ENCODE data around the gene ZBTB16. TPM values are rescaled to one million over a fixed set of nuclear protein-coding genes. Genes with fewer than 3 reads are reported as not detected.

Gene ZBTB16
- total RNA-seq, 2 experiments from 2014 or later, result 7.4 to 7.6 TPM

DNA sequence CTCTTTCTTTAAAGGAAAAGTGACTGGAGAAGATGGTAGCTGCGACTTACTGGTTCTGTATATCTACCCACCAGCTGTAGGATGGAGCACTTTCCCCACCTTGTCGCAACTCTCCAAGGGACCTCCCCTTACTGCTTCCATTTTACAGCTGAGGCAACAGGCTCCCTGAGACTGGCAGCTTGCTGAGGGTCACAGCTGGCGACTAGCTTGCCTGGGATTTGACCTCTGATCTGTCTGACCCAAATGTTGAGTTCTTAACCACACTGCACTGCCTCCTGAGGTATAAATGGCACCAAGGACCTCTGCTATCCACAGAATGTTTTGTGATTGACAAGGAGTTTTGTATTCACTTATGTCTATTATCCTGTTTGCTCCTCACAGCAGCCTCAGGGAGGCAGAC is 121.7 kb downstream of the ZBTB16 start:
- Mint-ChIP-seq H3K4me1 (peaks cover 86% of the 10 kb centered on the region), H3K4me3 (no peak overlapping the region), H3K27ac (peak overlapping the region; percentile 99), H3K27me3 (no peaks in the 10 kb centered on the region), H3K9me3 (peaks cover 6% of the 10 kb centered on the region), H3K36me3 (ENCODE audit: low read depth) (peaks cover 30% of the 10 kb centered on the region)
- ChIA-PET POLR2A (no interaction called here), CTCF (interaction anchor here (0.8 to 2.6 kb wide), 6 partner anchors 9 to 58 kb away, joined by 3 to 15 read pairs (median 5); no protein-coding TSS in a partner anchor)
- no peak for DNase-seq

DNA sequence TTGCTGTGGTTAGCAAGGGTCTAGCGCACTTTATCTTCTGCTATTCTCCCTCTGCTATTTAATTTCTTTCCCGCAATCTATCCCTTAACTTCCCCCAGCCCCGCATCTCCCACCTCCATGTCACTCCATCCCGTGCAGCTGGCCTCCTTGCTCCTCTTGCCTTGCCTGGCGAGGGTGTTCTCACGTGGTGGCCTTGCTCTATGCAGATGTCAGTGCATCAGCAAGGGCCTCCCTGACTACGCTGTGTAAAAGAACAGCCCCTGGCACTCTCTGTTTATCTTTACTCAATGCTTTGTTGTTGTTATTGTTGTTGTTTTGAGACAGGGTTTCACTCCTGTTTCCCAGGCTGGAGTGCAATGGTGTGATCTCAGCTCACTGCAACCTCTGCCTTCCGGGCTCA is 122.2 kb downstream of the ZBTB16 start:
- ChIA-PET POLR2A (no interaction called here), CTCF (interaction anchor here (1.5 to 3.9 kb wide), 7 partner anchors 10 to 25 kb away, joined by 3 to 15 read pairs (median 7); no protein-coding TSS in a partner anchor)
- H3K4me1 Mint-ChIP-seq, result peaks cover 90% of the 10 kb centered on the region
- H3K4me3 Mint-ChIP-seq, result no peak overlapping the region
- peaks cover 32% of the 10 kb centered on the region for H3K36me3 Mint-ChIP-seq (ENCODE audit: low read depth)
- H3K27ac Mint-ChIP-seq, result peak overlapping the region; percentile 99
- H3K27me3 Mint-ChIP-seq, result no peaks in the 10 kb centered on the region
- DNase-seq, result no peak
- peaks cover 6% of the 10 kb centered on the region for H3K9me3 Mint-ChIP-seq

DNA sequence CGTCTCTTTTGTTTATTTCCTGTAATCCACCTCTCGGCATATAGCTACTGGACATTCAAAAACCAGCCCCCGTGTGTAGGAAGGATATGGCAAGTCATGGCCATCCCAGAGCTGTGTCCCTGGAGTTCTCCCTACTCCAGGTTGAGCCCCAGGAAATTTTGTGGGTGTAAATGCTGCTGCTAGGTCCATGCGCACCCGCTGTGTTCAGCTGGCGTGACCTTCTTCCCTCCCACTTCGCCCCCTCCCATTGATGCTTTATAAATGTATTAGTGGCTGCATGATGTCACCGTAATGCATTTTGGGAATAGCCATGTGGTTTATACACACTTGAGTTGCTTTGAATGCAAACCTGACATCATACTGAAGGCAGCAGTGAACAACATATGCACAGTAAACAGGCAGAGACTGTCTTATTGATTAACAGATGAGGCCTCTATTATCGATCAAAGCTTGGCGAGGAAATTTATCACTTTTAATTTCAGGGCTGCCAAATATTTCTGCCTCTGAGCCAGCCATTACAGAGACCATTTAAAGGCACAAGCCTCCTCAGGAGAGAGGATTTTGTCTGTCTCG is 123.0 kb downstream of the ZBTB16 start:
- Mint-ChIP-seq H3K4me3 (peak overlapping the region; percentile 23), H3K36me3 (ENCODE audit: low read depth) (peaks cover 39% of the 10 kb centered on the region), H3K27ac (peak overlapping the region; percentile 99), H3K9me3 (peaks cover 6% of the 10 kb centered on the region), H3K4me1 (peaks cover 94% of the 10 kb centered on the region), H3K27me3 (no peaks in the 10 kb centered on the region)
- DNase-seq, result no peak
- ChIA-PET POLR2A (interaction anchor here (1.0 kb wide), 1 partner anchor 11 kb away, joined by 3 read pairs; no protein-coding TSS in a partner anchor), CTCF (interaction anchor here (1.1 to 3.9 kb wide), 11 partner anchors 9 to 287 kb away, joined by 3 to 15 read pairs (median 5); partner anchors contain the start of gene ZBTB16)

DNA sequence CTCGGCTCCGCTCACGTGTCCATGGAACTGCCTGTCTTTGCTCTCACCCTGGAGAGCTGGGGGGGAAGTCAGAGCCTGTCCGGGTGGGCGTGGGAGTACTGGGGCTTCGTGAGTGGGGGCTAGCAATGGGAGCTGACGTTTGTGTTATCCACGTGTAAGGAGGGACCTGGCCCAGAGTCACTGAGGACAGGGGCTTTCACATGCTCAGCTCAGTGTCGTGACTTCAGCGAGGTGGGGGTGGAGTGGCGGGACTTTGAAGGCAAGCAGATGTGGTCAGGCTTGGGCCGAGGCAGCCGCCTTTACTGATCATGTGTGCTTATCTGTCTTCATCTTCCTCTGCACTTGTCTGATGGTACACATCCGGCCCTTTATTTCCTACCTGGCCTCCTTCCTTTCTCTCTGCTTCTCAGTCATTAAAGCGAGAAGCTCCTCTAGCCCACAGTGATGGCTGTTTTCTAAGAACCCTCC is 123.6 kb downstream of the ZBTB16 start:
- POLR2A ChIA-PET, result interaction anchor here (1.0 kb wide), 1 partner anchor 12 kb away, joined by 3 read pairs; no protein-coding TSS in a partner anchor
- H3K36me3 Mint-ChIP-seq (ENCODE audit: low read depth), result peaks cover 39% of the 10 kb centered on the region
- H3K9me3 Mint-ChIP-seq, result peaks cover 6% of the 10 kb centered on the region
- H3K27ac Mint-ChIP-seq, result peak overlapping the region; percentile 99
- CTCF ChIA-PET, result interaction anchor here (1.1 to 3.9 kb wide), 13 partner anchors 9 to 287 kb away, joined by 3 to 15 read pairs (median 5); partner anchors contain the start of gene ZBTB16
- H3K27me3 Mint-ChIP-seq, result no peaks in the 10 kb centered on the region
- H3K4me1 Mint-ChIP-seq, result peaks cover 95% of the 10 kb centered on the region
- DNase-seq, result peak; percentile 84
- peak overlapping the region; percentile 23 for H3K4me3 Mint-ChIP-seq

DNA sequence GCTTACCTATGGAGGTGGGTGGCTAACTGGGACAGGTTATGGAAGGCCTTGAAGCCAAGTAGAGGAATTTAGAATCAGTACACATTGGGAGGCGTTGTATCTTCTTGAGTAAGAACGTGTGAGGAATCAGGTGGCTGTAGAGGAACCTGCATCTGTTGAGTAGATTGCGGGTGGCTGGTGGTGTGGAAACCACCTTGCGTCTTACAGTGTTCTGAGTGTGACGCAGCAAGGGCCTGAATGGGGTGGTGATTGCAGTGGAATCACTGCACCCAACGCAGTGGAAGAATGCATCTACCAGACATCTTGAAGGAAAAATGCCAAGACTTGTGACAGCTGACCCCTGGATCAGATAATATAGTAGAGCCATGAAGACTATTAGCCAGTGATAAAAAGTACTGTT is 125.9 kb downstream of the ZBTB16 start:
- CTCF ChIA-PET, result interaction anchor here (0.6 to 3.9 kb wide), 4 partner anchors 8 to 26 kb away, joined by 3 to 15 read pairs (median 11); no protein-coding TSS in a partner anchor
- peaks cover 18% of the 10 kb centered on the region for H3K9me3 Mint-ChIP-seq

DNA sequence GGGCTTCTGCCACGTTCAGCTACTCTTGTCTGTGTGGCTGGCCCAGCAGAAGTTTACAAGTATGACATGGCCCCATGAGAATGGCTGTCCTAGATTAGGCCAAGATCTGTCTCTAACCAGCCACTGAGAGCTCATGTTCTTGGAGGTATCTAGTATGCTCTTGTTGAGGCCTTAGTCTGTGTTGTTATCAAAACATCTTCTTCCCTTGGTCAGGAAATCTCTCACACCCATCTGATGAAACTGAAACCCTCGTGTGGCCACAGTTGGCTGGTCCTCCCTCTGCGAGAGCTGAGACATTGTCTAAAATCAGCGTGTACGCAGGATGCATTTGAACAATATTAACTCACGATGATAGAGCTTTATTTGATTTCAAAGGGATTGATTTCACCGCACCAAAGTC is 127.7 kb downstream of the ZBTB16 start:
- ChIA-PET CTCF (interaction anchor here (0.8 to 1.6 kb wide), 5 partner anchors 9 to 135 kb away, joined by 3 to 5 read pairs (median 3); no protein-coding TSS in a partner anchor), POLR2A (no interaction called here)
- peaks cover 65% of the 10 kb centered on the region for H3K4me1 Mint-ChIP-seq
- no peak overlapping the region for H3K4me3 Mint-ChIP-seq
- DNase-seq, result no peak
- no peaks in the 10 kb centered on the region for H3K27me3 Mint-ChIP-seq
- H3K9me3 Mint-ChIP-seq, result peaks cover 32% of the 10 kb centered on the region
- peaks cover 46% of the 10 kb centered on the region for H3K36me3 Mint-ChIP-seq (ENCODE audit: low read depth)
- H3K27ac Mint-ChIP-seq, result peak overlapping the region; percentile 81

More for the DNA sequence above, 125.9 kb downstream of the ZBTB16 start:
- Mint-ChIP-seq H3K27me3 (no peaks in the 10 kb centered on the region), H3K27ac (peak overlapping the region; percentile 11), H3K4me1 (peaks cover 82% of the 10 kb centered on the region), H3K4me3 (no peak overlapping the region), H3K36me3 (ENCODE audit: low read depth) (peaks cover 48% of the 10 kb centered on the region)
- POLR2A ChIA-PET, result no interaction called here
- no peak for DNase-seq

DNA sequence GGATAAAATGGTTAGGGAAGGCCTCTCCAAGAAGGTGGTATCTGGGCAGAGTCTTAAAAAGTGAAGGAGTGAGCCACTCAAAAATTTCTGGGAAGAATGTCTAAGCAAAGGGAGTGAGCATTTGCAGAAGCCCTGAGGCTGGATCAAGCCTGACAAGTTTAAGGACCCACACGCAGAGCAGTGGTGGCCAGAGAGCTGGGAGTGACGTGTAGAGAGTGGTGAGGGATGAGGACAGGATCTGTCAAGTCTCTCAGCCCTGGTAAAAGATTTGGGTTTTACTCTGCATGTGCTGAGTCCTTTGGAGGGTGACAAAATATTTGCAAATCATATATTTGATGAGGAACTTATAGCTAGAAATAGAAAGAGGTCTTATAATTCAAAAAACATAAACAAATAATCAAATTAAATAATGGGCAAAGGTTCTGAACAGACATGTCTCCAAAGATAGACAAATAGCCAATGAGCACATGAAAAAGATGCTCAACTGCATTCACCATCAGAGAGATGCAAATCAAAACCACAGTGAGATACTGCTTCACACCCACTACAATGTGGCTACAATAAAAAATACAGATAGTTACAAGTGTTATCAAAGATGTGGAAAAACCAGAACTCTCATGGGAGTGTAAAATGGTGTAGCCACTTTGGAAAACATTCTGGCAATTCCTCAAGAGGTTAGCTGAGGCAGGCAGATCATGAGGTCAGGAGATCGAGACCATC is 129.5 kb downstream of the ZBTB16 start:
- CTCF ChIA-PET, result interaction anchor here (0.9 to 1.2 kb wide), 3 partner anchors 19 to 216 kb away, joined by 3 to 6 read pairs (median 3); no protein-coding TSS in a partner anchor
- Mint-ChIP-seq H3K9me3 (peaks cover 32% of the 10 kb centered on the region), H3K27ac (no peak overlapping the region), H3K27me3 (no peaks in the 10 kb centered on the region), H3K4me3 (no peak overlapping the region), H3K36me3 (ENCODE audit: low read depth) (peaks cover 36% of the 10 kb centered on the region), H3K4me1 (peaks cover 58% of the 10 kb centered on the region)
- no peak for DNase-seq
- POLR2A ChIA-PET, result no interaction called here

DNA sequence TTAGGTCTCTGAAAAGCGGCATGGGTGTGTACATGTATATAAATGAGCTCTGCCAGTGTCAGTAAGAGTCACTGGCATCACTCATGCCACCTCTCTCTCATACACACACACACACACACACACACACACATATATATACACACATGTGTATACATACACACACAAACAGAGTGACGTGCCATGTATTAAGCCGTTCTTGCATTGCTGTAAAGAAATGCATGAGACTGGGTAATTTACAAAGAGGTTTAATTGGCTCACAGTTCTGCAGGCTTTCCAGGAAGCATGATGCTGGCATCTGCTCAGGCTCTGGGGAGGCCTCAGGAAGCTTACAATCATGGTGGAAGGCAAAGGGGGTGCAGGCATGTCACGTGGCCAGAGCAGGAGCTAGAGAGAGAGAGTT is 131.1 kb downstream of the ZBTB16 start:
- no peak for DNase-seq
- no peaks in the 10 kb centered on the region for H3K27me3 Mint-ChIP-seq
- CTCF ChIA-PET, result interaction anchor here (1.5 to 3.0 kb wide), 2 partner anchors 14 to 15 kb away, joined by 3 to 8 read pairs; no protein-coding TSS in a partner anchor
- no peak overlapping the region for H3K27ac Mint-ChIP-seq
- peaks cover 29% of the 10 kb centered on the region for H3K36me3 Mint-ChIP-seq (ENCODE audit: low read depth)
- H3K4me3 Mint-ChIP-seq, result no peak overlapping the region
- peaks cover 26% of the 10 kb centered on the region for H3K9me3 Mint-ChIP-seq
- POLR2A ChIA-PET, result no interaction called here
- peaks cover 55% of the 10 kb centered on the region for H3K4me1 Mint-ChIP-seq

DNA sequence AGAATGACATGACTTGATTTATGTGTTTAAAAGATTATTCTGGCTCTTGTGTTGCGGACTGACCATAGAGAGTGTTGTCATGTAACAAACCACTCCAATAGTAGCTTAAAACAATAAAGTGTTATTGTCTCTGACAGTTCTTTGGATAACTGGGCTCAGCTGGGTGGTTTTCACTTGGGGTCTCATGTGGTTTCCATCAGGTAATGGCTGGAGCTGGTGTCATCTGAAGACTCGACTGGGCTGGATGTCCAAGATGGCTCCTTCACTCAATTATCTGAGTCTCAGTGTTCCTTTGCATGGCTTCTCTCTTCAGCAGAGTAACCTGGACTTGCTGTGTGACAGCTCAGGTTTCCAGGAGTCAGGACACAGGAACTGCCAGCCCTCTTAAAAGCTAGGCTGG is 132.4 kb downstream of the ZBTB16 start:
- Mint-ChIP-seq H3K4me3 (no peak overlapping the region), H3K9me3 (peaks cover 26% of the 10 kb centered on the region), H3K4me1 (peaks cover 51% of the 10 kb centered on the region), H3K27me3 (no peaks in the 10 kb centered on the region), H3K27ac (no peak overlapping the region), H3K36me3 (ENCODE audit: low read depth) (peaks cover 20% of the 10 kb centered on the region)
- CTCF ChIA-PET, result interaction anchor here (1.5 to 3.0 kb wide), 6 partner anchors 9 to 32 kb away, joined by 3 to 12 read pairs (median 8); no protein-coding TSS in a partner anchor
- no peak for DNase-seq
- POLR2A ChIA-PET, result no interaction called here

DNA sequence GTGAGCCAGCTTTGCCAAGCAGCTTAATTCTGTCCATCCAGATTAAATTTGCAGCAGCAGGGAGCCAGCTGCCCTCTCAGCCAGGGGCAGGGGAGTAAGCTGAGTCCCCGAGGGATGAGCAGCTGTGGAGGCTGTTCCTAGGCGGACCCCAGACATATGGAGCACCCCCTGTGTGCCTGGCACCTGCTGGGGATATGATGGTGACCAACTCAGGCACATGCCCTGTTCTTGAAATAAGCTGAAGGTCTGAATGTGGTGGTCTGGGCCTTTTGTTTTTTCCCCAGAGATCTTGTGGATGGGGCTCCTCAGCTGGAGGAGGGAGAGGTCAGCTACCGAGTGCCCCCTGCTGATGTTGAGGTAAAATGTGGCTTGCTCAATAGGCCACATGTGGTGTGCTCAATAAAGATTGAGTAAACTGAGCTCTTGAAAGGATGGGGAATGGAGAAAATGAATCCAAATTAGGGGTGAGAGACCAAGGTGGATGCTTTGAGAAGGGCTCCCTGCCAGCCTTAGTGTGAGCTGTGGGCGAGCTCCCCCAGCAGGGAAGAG is 133.4 kb downstream of the ZBTB16 start:
- ChIA-PET POLR2A (no interaction called here), CTCF (interaction anchor here (0.6 to 3.0 kb wide), 9 partner anchors 9 to 122 kb away, joined by 3 to 12 read pairs (median 7); no protein-coding TSS in a partner anchor)
- Mint-ChIP-seq H3K4me1 (peaks cover 43% of the 10 kb centered on the region), H3K9me3 (peaks cover 26% of the 10 kb centered on the region), H3K27ac (peak overlapping the region; percentile 50), H3K4me3 (no peak overlapping the region), H3K27me3 (no peaks in the 10 kb centered on the region), H3K36me3 (ENCODE audit: low read depth) (peaks cover 14% of the 10 kb centered on the region)
- no peak for DNase-seq

DNA sequence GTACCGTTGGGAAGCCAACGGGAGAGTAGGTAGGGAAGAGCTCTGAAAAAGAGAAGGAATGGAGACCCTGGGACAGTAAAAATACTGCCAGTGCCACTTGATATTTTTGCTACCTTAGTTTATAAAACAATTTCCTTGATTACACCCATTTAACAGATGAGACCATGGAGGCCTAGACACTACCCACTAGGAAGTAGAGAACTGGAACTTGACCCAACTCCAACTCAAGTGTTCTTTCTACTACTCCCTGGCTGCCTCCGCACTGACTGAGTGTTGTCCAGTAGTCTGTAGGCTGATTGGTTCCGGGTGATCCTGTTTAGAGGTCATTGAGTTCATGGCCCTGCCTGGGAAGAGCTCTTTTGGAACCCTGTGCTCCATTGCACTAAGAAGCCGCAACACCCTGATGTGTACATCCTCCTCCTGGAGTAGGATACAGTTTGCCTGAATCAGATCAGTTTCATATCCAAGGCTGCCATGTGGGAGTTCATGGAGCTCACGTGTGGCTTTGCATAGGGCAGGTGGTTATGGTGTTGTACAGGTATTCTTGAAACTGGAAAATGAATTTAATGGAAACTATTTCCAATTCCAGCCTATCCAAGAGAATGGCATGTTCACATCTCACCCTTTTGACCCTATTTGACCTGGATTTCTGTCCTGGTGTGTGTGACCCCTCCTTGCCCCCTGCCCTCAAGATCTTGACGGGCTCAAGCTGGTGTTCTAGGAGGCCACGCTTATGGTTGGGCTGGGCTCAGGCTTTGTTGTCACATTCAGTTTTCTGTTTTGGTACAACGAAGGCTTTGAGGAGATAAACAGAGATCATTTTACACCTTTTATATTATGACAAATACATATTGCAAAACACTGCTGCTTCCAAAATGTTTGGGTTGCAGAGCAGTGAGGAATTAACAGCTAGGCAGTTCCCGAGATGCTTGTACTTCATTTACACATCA is 134.5 kb downstream of the ZBTB16 start:
- no peaks in the 10 kb centered on the region for H3K27me3 Mint-ChIP-seq
- H3K4me1 Mint-ChIP-seq, result peaks cover 34% of the 10 kb centered on the region
- peaks cover 10% of the 10 kb centered on the region for H3K36me3 Mint-ChIP-seq (ENCODE audit: low read depth)
- POLR2A ChIA-PET, result no interaction called here
- H3K9me3 Mint-ChIP-seq, result peaks cover 21% of the 10 kb centered on the region
- H3K27ac Mint-ChIP-seq, result peak overlapping the region; percentile 50
- CTCF ChIA-PET, result interaction anchor here (1.1 to 2.0 kb wide), 3 partner anchors 9 to 14 kb away, joined by 3 to 12 read pairs (median 3); no protein-coding TSS in a partner anchor
- DNase-seq, result no peak
- H3K4me3 Mint-ChIP-seq, result no peak overlapping the region

DNA sequence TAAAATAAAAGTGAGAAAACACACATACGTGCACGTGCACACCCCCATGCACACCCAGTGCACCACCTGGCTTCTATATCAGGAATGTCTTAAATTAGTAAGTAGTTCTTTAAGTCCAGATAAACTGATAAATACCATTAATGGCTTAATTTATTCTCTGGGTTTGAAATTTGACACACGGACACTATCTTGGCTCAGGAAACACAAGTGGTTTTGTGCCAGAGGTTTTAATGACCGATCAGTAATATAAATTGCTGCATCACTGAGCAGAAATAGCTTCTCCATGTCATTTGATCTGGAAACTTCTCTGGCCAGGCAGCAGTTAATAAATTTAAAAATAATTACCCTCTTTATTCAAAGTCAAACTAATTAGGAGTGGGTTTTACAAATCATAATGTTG is 135.2 kb downstream of the ZBTB16 start:
- ChIA-PET POLR2A (no interaction called here), CTCF (interaction anchor here (1.5 to 2.0 kb wide), 2 partner anchors 11 to 14 kb away, joined by 3 to 12 read pairs; no protein-coding TSS in a partner anchor)
- Mint-ChIP-seq H3K27me3 (no peaks in the 10 kb centered on the region), H3K36me3 (ENCODE audit: low read depth) (peaks cover 10% of the 10 kb centered on the region), H3K9me3 (peaks cover 19% of the 10 kb centered on the region), H3K4me3 (no peak overlapping the region), H3K4me1 (peaks cover 34% of the 10 kb centered on the region), H3K27ac (peak overlapping the region; percentile 66)
- no peak for DNase-seq
